B cell (primary cell): Measurements from ENCODE around the gene OR2Z1. TPM values are rescaled to one million over a fixed set of nuclear protein-coding genes. Genes with fewer than 3 reads are reported as not detected.

ENCODE experiments used
- ATAC-seq: fragments of 200-7000 bp; cut with Tn5 transposase; one replicate; pipeline ENCODE4 v1.10.0; 2021; ENCODE audit warnings: low read depth, mild to moderate bottlenecking, moderate number of reproducible peaks, moderate library complexity
- CTCF ChIA-PET: fragments of 350-600 bp; sonication (Branson Sonifier 250); formaldehyde crosslinking; loops from one replicate; lab custom pipeline; 2021; ENCODE audit warnings: antibody characterized with exemption, inconsistent platforms; lab: Charles Lee
- POLR2A ChIA-PET: fragments of 350-600 bp; sonication (Branson Sonifier 250); formaldehyde crosslinking; loops from one replicate; lab custom pipeline; 2021; ENCODE audit warnings: antibody characterized with exemption; lab: Charles Lee
- DNase-seq: peaks from one replicate; pipeline ENCODE4 v3.0.0; 2013
- H2AFZ ChIP-seq: 2 replicates; pipeline ENCODE4 v1.6.1; 2012; ENCODE audit warnings: mild to moderate bottlenecking, low read depth, low read length; ENCODE audit not compliant: insufficient read depth, poor library complexity, severe bottlenecking
- H3K27ac ChIP-seq, 2 donors: 1 replicate in 1 of 2; 2 replicates in 1 of 2; pipeline ENCODE4 v1.5.1; 2012 to 2013; ENCODE audit warnings: low read length in 2 of 2, mild to moderate bottlenecking in 2 of 2, moderate library complexity in 1 of 2
- H3K27me3 ChIP-seq, 4 experiments: fragments of 200-600 bp in 1 of 4; sonication (generic) in 1 of 4; replicated peaks in 1 of 4; 1 replicate in 2 of 4; 2 replicates in 2 of 4; pipeline versions ENCODE4 v1.6.1 to v1.7.0; 2013 to 2016; ENCODE audit warnings: low read length in 3 of 4, mild to moderate bottlenecking in 2 of 4, mixed read lengths in 1 of 4, moderate library complexity in 1 of 4; ENCODE audit not compliant: insufficient read depth in 4 of 4, control insufficient read depth in 3 of 4; ENCODE audit errors: control extremely low read depth in 1 of 4
- H3K36me3 ChIP-seq, 2 experiments: replicated peaks in 1 of 2; 1 replicate in 1 of 2; 2 replicates in 1 of 2; pipeline versions ENCODE4 v1.6.1 to v1.7.1; 2013; ENCODE audit warnings: low read length in 1 of 2; ENCODE audit not compliant: insufficient read depth in 2 of 2, control insufficient read depth in 1 of 2; ENCODE audit errors: control extremely low read depth in 1 of 2, extremely low read depth in 1 of 2
- H3K4me1 ChIP-seq, 2 donors: fragments of 200-600 bp in 1 of 2; sonication (generic) in 1 of 2; 1 replicate in 1 of 2; 2 replicates in 1 of 2; pipeline versions ENCODE4 v1.5.1 to v1.6.1; 2013 to 2017; ENCODE audit warnings: low read length in 2 of 2; ENCODE audit not compliant: control insufficient read depth in 2 of 2, insufficient read depth in 2 of 2
- H3K4me2 ChIP-seq: replicated peaks from 2 replicates; pipeline ENCODE3; 2012; ENCODE audit warnings: mild to moderate bottlenecking, low read depth, low read length; ENCODE audit not compliant: poor library complexity, severe bottlenecking
- H3K4me3 ChIP-seq, 5 experiments: fragments of 200-600 bp in 1 of 5; sonication (generic) in 1 of 5; 1 replicate in 3 of 5; 2 replicates in 2 of 5; pipeline versions ENCODE4 v1.5.1 to v1.7.0; 2011 to 2016; ENCODE audit warnings: low read length in 4 of 5, mild to moderate bottlenecking in 4 of 5, low read depth in 2 of 5, control low read depth in 1 of 5, moderate library complexity in 1 of 5; ENCODE audit not compliant: insufficient read depth in 1 of 5; ENCODE audit errors: control extremely low read depth in 1 of 5, extremely low read depth in 1 of 5
- H3K79me2 ChIP-seq: fragments of 200-600 bp; sonication (generic); one replicate; pipeline ENCODE4 v1.6.0; 2016; ENCODE audit warnings: low read length; ENCODE audit not compliant: control insufficient read depth, insufficient read depth
- H3K9ac ChIP-seq: fragments of 200-600 bp; sonication (generic); 2 replicates; pipeline ENCODE4 v1.6.1; 2017; ENCODE audit warnings: mild to moderate bottlenecking, low read length, moderate library complexity
- H3K9me3 ChIP-seq, 3 donors: one replicate each; pipeline versions ENCODE4 v1.6.1 to v1.7.1; 2013; ENCODE audit warnings: low read length in 2 of 3; ENCODE audit not compliant: control insufficient read depth in 2 of 3, insufficient read depth in 1 of 3; ENCODE audit errors: control extremely low read depth in 1 of 3
- H4K20me1 ChIP-seq: 2 replicates; pipeline ENCODE4 v1.6.0; 2012; ENCODE audit warnings: mild to moderate bottlenecking, low read length; ENCODE audit not compliant: insufficient read depth, control insufficient read depth, poor library complexity, severe bottlenecking
- H3K27ac Mint-ChIP-seq: one replicate; pipeline ENCODE4 v1.8.0; 2021; ENCODE audit warnings: mixed read lengths
- H3K27me3 Mint-ChIP-seq: one replicate; pipeline ENCODE4 v1.8.0; 2021; ENCODE audit warnings: mixed read lengths
- H3K4me1 Mint-ChIP-seq: one replicate; pipeline ENCODE4 v1.8.0; 2021; ENCODE audit warnings: mixed read lengths
- H3K4me3 Mint-ChIP-seq: one replicate; pipeline ENCODE4 v1.8.0; 2021; ENCODE audit warnings: mixed read lengths
- H3K9me3 Mint-ChIP-seq: one replicate; pipeline ENCODE4 v1.8.0; 2022; ENCODE audit warnings: mixed read lengths; ENCODE audit not compliant: insufficient read depth
- CTCF ChIP-seq: fragments of 200-600 bp; IDR thresholded peaks from one replicate; pipeline ENCODE4 v1.8.0; 2022; ENCODE audit warnings: antibody characterized with exemption, mild to moderate bottlenecking
- EZH2 ChIP-seq: IDR thresholded peaks from 2 replicates; pipeline ENCODE4 v1.6.1; 2012; ENCODE audit warnings: borderline replicate concordance, low read depth, mild to moderate bottlenecking, moderate library complexity, low read length; ENCODE audit not compliant: insufficient read depth, poor library complexity, severe bottlenecking
- WGBS: methylation state at CpG from one replicate; pipeline ENCODE4 v1.1.5; 2013; ENCODE audit warnings: missing lambda C conversion rate; ENCODE audit not compliant: insufficient coverage; 5-methylcytosine and 5-hydroxymethylcytosine counted together
- intact Hi-C: fragments of 100-400 bp; cut with micrococcal nuclease; formaldehyde crosslinking; loops from one replicate; pipeline ENCODE4 v1.10.0; 2022
- polyA plus RNA-seq: library from polyadenylated mRNA; depleted of rRNA; stranded (reverse); fragments of >200 nt; gene quantifications from 2 replicates; pipeline ENCODE4 v1.2.3, GENCODE V29; 2012
- total RNA-seq, 2 donors: library from RNA; stranded (reverse); fragments of 120-200 nt in 1 of 2; gene quantifications; 1 replicate in 1 of 2; 2 replicates in 1 of 2; pipeline versions ENCODE4 v1.2.3 to v1.2.4, GENCODE V29; 2013 to 2022

Gene OR2Z1
- total and polyA plus RNA-seq, 2 donors (not counting 1 experiment from before 2014, with no cell fraction given): not detected

- H4K20me1 ChIP-seq: no peaks in the 10 kb centered on the region
- ATAC-seq (no peak), DNase-seq (no peak)
- ChIA-PET CTCF (no interaction called here), POLR2A (no interaction called here)
- H3K9ac ChIP-seq: no peak overlapping the region
- H3K36me3 ChIP-seq: no peaks in the 10 kb centered on the region
- H3K27me3 ChIP-seq: peaks cover 0 to 13% (median 4%) of the 10 kb centered on the region in 4 experiments
- no peak overlapping the region for H3K4me3 ChIP-seq
- Mint-ChIP-seq H3K9me3 (no peaks in the 10 kb centered on the region), H3K4me3 (no peak overlapping the region), H3K4me1 (peaks cover 2% of the 10 kb centered on the region), H3K27ac (no peak overlapping the region), H3K27me3 (peaks cover 49% of the 10 kb centered on the region)
- peaks cover 0 to 11% (median 0%) of the 10 kb centered on the region in 3 donors for H3K9me3 ChIP-seq
- no peaks in the 10 kb centered on the region for H3K79me2 ChIP-seq
- no peak overlapping the region for H2AFZ ChIP-seq
- WGBS: 64% methylated on average over 1 of the region's 1 CpG
- TF ChIP-seq CTCF: no peak
- no peak for TF ChIP-seq EZH2
- intact Hi-C loops: no loop called here
- no peak overlapping the region for H3K4me2 ChIP-seq
- peaks cover 0 to under 1% of the 10 kb centered on the region in 2 donors for H3K4me1 ChIP-seq
- H3K27ac ChIP-seq: no peak overlapping the region
Measured at GRCh38 chr19:8696993-8697392, 24.4 kb upstream of the OR2Z1 start.

DNA sequence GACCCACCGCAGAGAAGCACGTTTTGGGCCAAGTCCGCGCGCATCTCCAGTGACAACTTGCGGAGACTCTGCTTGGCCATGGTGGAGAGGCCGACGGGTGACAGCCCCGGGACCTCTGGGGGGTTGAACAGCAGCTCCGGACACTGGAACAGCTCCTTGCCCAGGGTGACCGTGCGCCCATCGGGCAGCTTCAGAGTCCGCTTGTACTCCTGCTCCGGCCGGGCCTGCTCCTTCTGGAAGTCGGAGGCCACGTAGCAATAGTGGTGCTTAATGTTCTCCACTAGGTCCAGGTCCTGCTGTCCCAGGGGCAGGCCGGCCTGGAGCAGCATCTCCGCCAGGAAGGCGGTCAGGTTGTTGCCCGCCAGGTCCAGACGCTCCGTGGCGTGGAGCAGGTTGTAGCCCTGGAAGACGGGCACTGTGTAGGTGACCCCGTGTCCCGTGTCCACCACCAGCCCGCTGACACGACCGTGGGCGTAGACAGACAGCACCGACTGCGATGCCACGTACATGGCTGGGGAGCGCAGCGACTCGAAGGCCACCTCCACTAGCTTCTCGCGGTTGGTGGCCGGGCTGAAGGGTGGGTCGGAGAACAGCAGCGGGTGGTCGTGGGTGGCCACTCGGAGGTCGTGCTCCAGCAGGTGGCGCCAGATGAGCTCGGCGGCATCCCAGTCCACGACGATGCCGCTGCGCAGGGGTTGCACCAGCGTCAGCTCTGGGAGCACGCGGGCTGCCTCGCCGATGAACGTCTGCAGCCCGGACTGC, 23.6 kb upstream of the OR2Z1 start:
- Histone ChIP-seq H3K4me2 (no peak overlapping the region), H3K9me3 (peaks cover 0 to 11% (median 0%) of the 10 kb centered on the region in 3 donors), H3K4me1 (peaks cover 0 to 5% of the 10 kb centered on the region in 2 donors), H4K20me1 (no peaks in the 10 kb centered on the region), H3K27ac (no peak overlapping the region), H3K27me3 (peaks cover 0 to 17% (median 5%) of the 10 kb centered on the region in 4 experiments), H3K4me3 (no peak overlapping the region), H2AFZ (no peak overlapping the region), H3K36me3 (no peaks in the 10 kb centered on the region), H3K79me2 (no peaks in the 10 kb centered on the region), H3K9ac (no peak overlapping the region)
- ChIA-PET CTCF (no interaction called here), POLR2A (no interaction called here)
- TF ChIP-seq EZH2: no peak
- no peak for TF ChIP-seq CTCF
- intact Hi-C loops: no loop called here
- H3K27ac Mint-ChIP-seq: no peak overlapping the region
- no peak overlapping the region for H3K4me3 Mint-ChIP-seq
- peaks cover 47% of the 10 kb centered on the region for H3K27me3 Mint-ChIP-seq
- H3K4me1 Mint-ChIP-seq: peaks cover 6% of the 10 kb centered on the region
- H3K9me3 Mint-ChIP-seq: no peaks in the 10 kb centered on the region
- ATAC-seq (no peak), DNase-seq (no peak)
- WGBS: 77% methylated on average over 59 of the region's 60 CpGs
